Mesenchymal stem cell (in vitro differentiated cells and primary cell): Measurements from ENCODE around the gene RFXAP.

Experiments
- DNase-seq: peaks from one replicate; pipeline ENCODE4 v3.0.0-alpha.2; 2013
- H2AFZ ChIP-seq: one replicate; pipeline ENCODE4 v1.6.1; 2013; ENCODE audit warnings: low read depth, mild to moderate bottlenecking, control low read depth, inconsistent platforms, low read length, moderate library complexity
- H2AK5ac ChIP-seq: 2 replicates; pipeline ENCODE4 v1.6.1; 2013; ENCODE audit warnings: low read length, moderate library complexity, mild to moderate bottlenecking, inconsistent platforms; ENCODE audit not compliant: severe bottlenecking
- H2BK120ac ChIP-seq: one replicate; pipeline ENCODE4 v1.6.1; 2013; ENCODE audit warnings: low read depth, mild to moderate bottlenecking, inconsistent platforms, low read length, moderate library complexity
- H2BK12ac ChIP-seq, 2 experiments: one replicate each; pipeline ENCODE4 v1.6.1; 2013; ENCODE audit warnings: inconsistent platforms in 2 of 2, low read length in 2 of 2, mild to moderate bottlenecking in 2 of 2, moderate library complexity in 2 of 2, control low read depth in 1 of 2
- H2BK15ac ChIP-seq: one replicate; pipeline ENCODE4 v1.6.1; 2013; ENCODE audit warnings: mild to moderate bottlenecking, low read depth, inconsistent platforms; ENCODE audit not compliant: poor library complexity, severe bottlenecking
- H2BK5ac ChIP-seq: 2 replicates; pipeline ENCODE4 v1.6.1; 2013; ENCODE audit warnings: low read depth, mild to moderate bottlenecking, low read length, control low read depth, inconsistent platforms; ENCODE audit not compliant: poor library complexity, severe bottlenecking
- H3K14ac ChIP-seq, 2 experiments: one replicate each; pipeline ENCODE4 v1.6.1; 2013; ENCODE audit warnings: inconsistent platforms in 2 of 2, low read length in 2 of 2, control low read depth in 1 of 2, mild to moderate bottlenecking in 1 of 2, moderate library complexity in 1 of 2
- H3K18ac ChIP-seq, 2 experiments: one replicate each; pipeline ENCODE4 v1.6.1; 2013; ENCODE audit warnings: inconsistent platforms in 2 of 2, low read length in 2 of 2, control low read depth in 1 of 2, low read depth in 1 of 2, mild to moderate bottlenecking in 1 of 2
- H3K23ac ChIP-seq, 2 experiments: one replicate each; pipeline ENCODE4 v1.6.1; 2013; ENCODE audit warnings: inconsistent platforms in 2 of 2, low read length in 2 of 2, mild to moderate bottlenecking in 2 of 2, moderate library complexity in 2 of 2, control low read depth in 1 of 2
- H3K27ac ChIP-seq: 2 replicates; pipeline ENCODE4 v1.5.1; 2013; ENCODE audit warnings: mild to moderate bottlenecking, moderate library complexity, low read length, control low read depth, inconsistent platforms; ENCODE audit not compliant: poor library complexity, severe bottlenecking
- H3K27me3 ChIP-seq, 2 experiments: 2 replicates each; pipeline versions ENCODE4 v1.6.1 to v1.7.0; 2013; ENCODE audit warnings: low read length in 2 of 2, mild to moderate bottlenecking in 2 of 2, moderate library complexity in 2 of 2, control low read depth in 1 of 2, inconsistent platforms in 1 of 2; ENCODE audit not compliant: control insufficient read depth in 1 of 2, insufficient read depth in 1 of 2
- H3K36me3 ChIP-seq, 2 experiments: 2 replicates each; pipeline versions ENCODE4 v1.6.1 to v1.7.0; 2013; ENCODE audit warnings: low read length in 2 of 2, control low read depth in 1 of 2, inconsistent platforms in 1 of 2, low read depth in 1 of 2, mild to moderate bottlenecking in 1 of 2; ENCODE audit not compliant: insufficient read depth in 2 of 2, control insufficient read depth in 1 of 2
- H3K4ac ChIP-seq, 2 experiments: one replicate each; pipeline ENCODE4 v1.6.1; 2013; ENCODE audit warnings: inconsistent platforms in 2 of 2, low read length in 2 of 2, mild to moderate bottlenecking in 2 of 2, moderate library complexity in 2 of 2, control low read depth in 1 of 2, low read depth in 1 of 2
- H3K4me1 ChIP-seq: 2 replicates; pipeline ENCODE4 v1.6.1; 2013; ENCODE audit warnings: low read depth, low read length, control low read depth; ENCODE audit not compliant: control insufficient read depth, insufficient read depth
- H3K4me2 ChIP-seq: 2 replicates; pipeline ENCODE4 v1.6.1; 2013; ENCODE audit warnings: low read length, mild to moderate bottlenecking, inconsistent platforms; ENCODE audit not compliant: poor library complexity, severe bottlenecking
- H3K4me3 ChIP-seq, 2 experiments: 2 replicates each; pipeline versions ENCODE4 v1.5.1 to v1.7.0; 2013; ENCODE audit warnings: low read length in 2 of 2, mild to moderate bottlenecking in 2 of 2, control low read depth in 1 of 2, low read depth in 1 of 2; ENCODE audit not compliant: insufficient read depth in 1 of 2
- H3K79me1 ChIP-seq: replicated peaks from 2 replicates; pipeline ENCODE4 v1.6.1; 2013; ENCODE audit warnings: mild to moderate bottlenecking, control low read depth, low read length, inconsistent platforms; ENCODE audit not compliant: poor library complexity, severe bottlenecking
- H3K9ac ChIP-seq: 2 replicates; pipeline ENCODE4 v1.7.0; 2013; ENCODE audit warnings: mild to moderate bottlenecking, low read length, moderate library complexity
- H3K9me3 ChIP-seq: 2 replicates; pipeline ENCODE4 v1.7.0; 2013; ENCODE audit warnings: mild to moderate bottlenecking, low read length; ENCODE audit not compliant: control insufficient read depth
- H4K8ac ChIP-seq: one replicate; pipeline ENCODE4 v1.6.1; 2013; ENCODE audit warnings: inconsistent platforms, mild to moderate bottlenecking, low read length, moderate library complexity
- H4K91ac ChIP-seq: one replicate; pipeline ENCODE4 v1.6.1; 2013; ENCODE audit warnings: mild to moderate bottlenecking, low read length, inconsistent platforms
- WGBS: methylation state at CpG from one replicate; pipeline ENCODE4 v1.1.7; 2013; ENCODE audit warnings: mixed read lengths; 5-methylcytosine and 5-hydroxymethylcytosine counted together

Gene RFXAP

DNA sequence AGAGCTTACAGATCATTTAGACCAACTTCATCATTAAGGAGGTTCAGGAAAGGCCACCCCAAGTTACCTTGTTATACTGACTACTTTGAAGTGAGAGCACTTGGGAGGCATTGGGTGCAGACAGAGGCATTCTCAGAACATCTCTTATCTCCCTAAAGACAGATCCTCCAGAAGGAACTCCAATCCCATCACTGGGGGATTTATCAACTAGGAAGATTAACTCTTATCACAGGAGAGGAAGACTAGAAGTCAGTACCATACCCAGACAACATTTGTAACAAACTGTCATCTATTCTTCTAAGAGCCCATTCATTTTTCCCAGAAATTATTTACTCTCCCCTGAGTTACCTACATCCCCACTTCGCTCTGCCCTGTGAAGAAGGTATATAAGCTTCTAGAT is 5.8 kb upstream of the RFXAP start:
- H3K4ac ChIP-seq, result no peak overlapping the region
- WGBS, result 100% methylated on average over 1 of the region's 1 CpG
- H3K9ac ChIP-seq, result no peak overlapping the region

DNA sequence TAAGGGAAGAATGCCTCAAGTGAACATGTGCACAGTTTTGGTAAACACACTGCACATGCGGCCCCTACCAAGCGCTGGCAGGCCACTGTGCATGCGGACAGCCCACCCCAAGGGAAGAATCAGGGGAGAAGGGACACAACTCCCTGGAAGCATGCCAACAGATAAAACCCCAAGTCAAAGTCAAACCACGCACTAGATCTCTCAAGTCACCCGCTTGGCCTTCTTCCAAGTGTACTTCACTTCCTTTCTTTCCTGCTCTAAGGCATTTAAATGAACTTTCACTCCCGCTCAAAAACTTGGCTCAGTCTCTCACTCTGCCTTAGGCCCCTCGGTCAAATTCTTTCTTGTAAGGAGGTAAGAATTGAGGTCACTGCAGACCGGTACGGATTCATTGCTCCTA is 4.6 kb upstream of the RFXAP start:
- no peak overlapping the region for H3K18ac ChIP-seq
- H3K27ac ChIP-seq, result no peak overlapping the region
- H2AFZ ChIP-seq, result no peak overlapping the region
- no peak overlapping the region for H3K23ac ChIP-seq
- H3K36me3 ChIP-seq, result no peaks in the 10 kb centered on the region
- H2BK5ac ChIP-seq, result no peak overlapping the region
- no peak overlapping the region for H3K9ac ChIP-seq
- peak; percentile 2 for DNase-seq
- no peak overlapping the region for H4K91ac ChIP-seq
- H4K8ac ChIP-seq, result no peak overlapping the region
- no peak overlapping the region for H2AK5ac ChIP-seq
- no peak overlapping the region for H3K14ac ChIP-seq
- no peaks in the 10 kb centered on the region for H3K9me3 ChIP-seq
- no peak overlapping the region for H3K4ac ChIP-seq
- 91% methylated on average over 8 of the region's 9 CpGs for WGBS
- H2BK15ac ChIP-seq, result no peak overlapping the region
- no peak overlapping the region for H2BK12ac ChIP-seq
- H3K27me3 ChIP-seq, result peaks cover 9 to 21% of the 10 kb centered on the region in 2 experiments
- H3K79me1 ChIP-seq, result no peaks in the 10 kb centered on the region
- H3K4me2 ChIP-seq, result no peak overlapping the region
- no peaks in the 10 kb centered on the region for H3K4me1 ChIP-seq
- H3K4me3 ChIP-seq, result no peak overlapping the region
- H2BK120ac ChIP-seq, result no peak overlapping the region

More for the DNA sequence above, 5.8 kb upstream of the RFXAP start:
- Histone ChIP-seq H3K14ac (no peak overlapping the region), H3K79me1 (no peaks in the 10 kb centered on the region), H3K18ac (no peak overlapping the region), H3K27me3 (peaks cover 9 to 21% of the 10 kb centered on the region in 2 experiments), H2AFZ (no peak overlapping the region), H3K9me3 (no peaks in the 10 kb centered on the region), H2BK12ac (no peak overlapping the region), H3K4me3 (no peak overlapping the region), H4K8ac (no peak overlapping the region), H2BK5ac (no peak overlapping the region), H2AK5ac (no peak overlapping the region), H4K91ac (no peak overlapping the region), H3K4me1 (no peaks in the 10 kb centered on the region), H2BK15ac (no peak overlapping the region), H2BK120ac (no peak overlapping the region), H3K4me2 (no peak overlapping the region), H3K36me3 (no peaks in the 10 kb centered on the region), H3K27ac (no peak overlapping the region), H3K23ac (no peak overlapping the region)
- no peak for DNase-seq

DNA sequence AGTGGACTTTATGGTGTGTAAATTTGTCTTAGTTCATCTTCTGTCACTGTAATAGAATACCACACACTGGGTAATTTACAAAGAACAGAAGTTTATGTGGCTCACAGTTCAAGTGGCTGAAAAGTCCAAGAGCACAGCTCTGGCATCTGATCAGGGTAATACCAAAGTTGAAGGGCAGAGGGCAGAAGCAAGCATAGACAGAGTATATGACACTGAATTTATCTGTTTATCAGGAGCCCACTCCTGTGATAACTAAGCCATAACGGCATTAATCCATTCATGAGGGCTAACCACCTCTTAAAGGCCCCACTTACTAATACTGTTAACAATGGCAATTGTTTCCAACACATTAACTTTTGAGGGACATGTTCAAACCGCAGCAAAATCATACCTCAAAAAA is 4.0 kb upstream of the RFXAP start:
- Histone ChIP-seq H3K4me2 (no peak overlapping the region), H3K9ac (no peak overlapping the region), H3K27me3 (peaks cover 9 to 19% of the 10 kb centered on the region in 2 experiments), H3K14ac (no peak overlapping the region), H2BK120ac (no peak overlapping the region), H2BK5ac (no peak overlapping the region), H3K4ac (no peak overlapping the region), H3K18ac (no peak overlapping the region), H3K4me1 (peaks cover 4% of the 10 kb centered on the region), H2BK12ac (no peak overlapping the region), H4K8ac (no peak overlapping the region), H3K27ac (no peak overlapping the region), H3K36me3 (no peaks in the 10 kb centered on the region), H3K23ac (no peak overlapping the region), H3K4me3 (no peak overlapping the region), H3K9me3 (no peaks in the 10 kb centered on the region), H3K79me1 (no peaks in the 10 kb centered on the region), H2AFZ (no peak overlapping the region), H4K91ac (no peak overlapping the region), H2BK15ac (no peak overlapping the region), H2AK5ac (no peak overlapping the region)
- 46% methylated on average over 1 of the region's 2 CpGs for WGBS
- DNase-seq, result peak; percentile 18

DNA sequence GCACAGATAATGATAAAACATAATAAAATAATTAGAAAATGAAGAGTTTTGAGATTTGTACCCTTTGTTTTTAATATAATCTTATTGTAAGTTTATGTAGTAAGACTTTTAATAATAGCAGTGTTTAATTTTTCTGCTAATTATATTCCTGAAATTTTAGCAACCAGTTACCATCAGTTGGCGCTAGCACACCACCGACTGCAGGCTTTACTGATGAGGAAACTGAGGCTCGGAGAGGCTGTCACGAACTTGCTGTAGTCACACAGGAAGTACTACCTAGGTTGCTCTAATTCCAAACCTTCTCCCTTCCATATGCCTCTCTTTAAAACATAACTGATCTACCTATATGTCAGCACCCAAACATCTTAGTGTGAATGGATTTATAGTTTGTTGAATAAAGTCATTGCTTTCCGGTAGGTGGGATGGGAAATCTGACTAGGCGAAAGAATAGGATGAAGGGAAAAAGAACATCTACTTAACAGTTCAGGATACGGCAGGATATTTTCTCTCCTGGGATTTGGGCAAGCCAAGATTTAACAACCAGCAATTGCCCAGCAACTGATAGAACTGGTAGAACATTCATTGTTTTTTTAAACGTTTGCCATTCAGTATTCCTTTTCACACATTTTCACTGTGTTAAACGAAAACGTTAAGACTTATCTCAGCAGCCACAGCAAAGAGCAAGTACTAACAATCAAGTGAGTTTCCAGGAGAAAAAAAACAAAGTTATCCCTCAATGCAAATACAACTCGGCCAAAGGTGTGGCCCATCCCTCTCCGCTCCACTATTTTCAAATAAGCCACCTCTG is 822 bp upstream of the RFXAP start:
- peak overlapping the region; percentile 68 for H3K4me2 ChIP-seq
- H3K23ac ChIP-seq, result no peak overlapping the region
- H3K27ac ChIP-seq, result no peak overlapping the region
- peak overlapping the region; percentile 84 for H3K9ac ChIP-seq
- H3K27me3 ChIP-seq, result peaks cover 0 to 4% of the 10 kb centered on the region in 2 experiments
- peak; percentile 12 for DNase-seq
- H3K9me3 ChIP-seq, result no peaks in the 10 kb centered on the region
- H4K8ac ChIP-seq, result no peak overlapping the region
- no peak overlapping the region for H2BK12ac ChIP-seq
- no peaks in the 10 kb centered on the region for H3K36me3 ChIP-seq
- no peak overlapping the region for H2BK15ac ChIP-seq
- H3K4me1 ChIP-seq, result peaks cover 6% of the 10 kb centered on the region
- H2AFZ ChIP-seq, result peak overlapping the region; percentile 86
- no peak overlapping the region for H3K4ac ChIP-seq
- H3K14ac ChIP-seq, result no peak overlapping the region
- H2BK120ac ChIP-seq, result no peak overlapping the region
- H3K18ac ChIP-seq, result peak overlapping the region in 1 of 2 experiments; percentile 0
- H3K79me1 ChIP-seq, result peaks cover 8% of the 10 kb centered on the region
- no peak overlapping the region for H4K91ac ChIP-seq
- no peak overlapping the region for H2AK5ac ChIP-seq
- WGBS, result 36% methylated on average over 12 of the region's 12 CpGs
- peak overlapping the region; percentile 16 to 85 for H3K4me3 ChIP-seq
- H2BK5ac ChIP-seq, result no peak overlapping the region
